ENCODE results near the gene POU2F2. TPM values are rescaled to one million over a fixed set of nuclear protein-coding genes. Genes with fewer than 3 reads are reported as not detected.
A peak's percentile ranks its signal among the peaks of the same experiment; 100 is the strongest.
"Not testable (repeated sequence)": the region's sequence is repeated elsewhere in the genome, so short reads cannot be mapped to it uniquely, and the experiment has no call there.

Gene POU2F2
- polyA plus RNA-seq, 6 donors from 2014 or later = 16.5 to 96.9 (median 24.0) TPM

DNA sequence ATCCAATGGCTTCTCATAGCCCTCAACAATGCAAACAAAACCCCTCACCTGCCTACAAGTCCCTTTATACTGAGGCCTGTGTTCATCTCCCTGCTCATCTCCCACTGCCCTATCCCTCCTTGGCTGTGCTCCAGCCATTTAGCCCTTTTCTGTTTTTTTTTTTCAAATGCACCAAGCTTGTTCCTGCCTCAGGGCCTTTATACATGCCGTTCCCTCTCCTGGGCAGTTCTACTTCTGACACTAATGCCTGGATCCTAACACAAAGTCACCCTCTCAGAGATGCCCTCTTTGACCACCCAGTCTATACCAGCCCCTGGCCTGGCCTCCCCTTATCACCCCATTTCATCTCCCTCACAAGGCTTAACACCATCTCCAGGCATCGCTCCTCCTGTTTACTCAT, 29.4 kb downstream of the POU2F2 start:
- Mint-ChIP-seq H3K9me3 (no peaks in the 10 kb centered on the region), H3K36me3 (peaks cover 0 to 9% of the 10 kb centered on the region in 2 donors), H3K27ac (peak overlapping the region in 5 of 6 donors; percentile 5 to 87 (median 27)), H3K4me1 (peaks cover 38 to 47% (median 42%) of the 10 kb centered on the region in 3 donors), H3K4me3 (peak overlapping the region in 2 of 8 donors; percentile 7 to 51), H3K27me3 (no peaks in the 10 kb centered on the region)
- DNase-seq = no peak
- no peak for ATAC-seq (ENCODE audit: low read depth in 2 of 2)

DNA sequence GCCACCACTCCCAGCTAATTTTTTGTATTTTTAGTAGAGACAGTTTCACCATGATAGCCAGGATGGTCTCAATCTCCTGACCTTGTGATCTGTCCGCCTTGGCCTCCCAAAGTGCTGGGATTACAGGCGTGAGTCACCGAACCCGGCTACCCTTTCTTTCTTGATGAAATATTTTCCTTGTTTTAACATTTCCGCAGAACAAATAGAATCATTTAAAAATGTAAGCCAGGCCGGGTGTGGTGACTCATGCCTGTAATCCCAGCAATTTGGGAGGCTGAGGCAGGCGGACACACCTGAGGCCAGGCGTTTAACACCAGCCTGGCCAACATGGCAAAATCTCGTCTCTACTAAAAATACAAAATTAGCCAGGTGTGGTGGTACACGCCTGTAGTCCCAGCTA, 32.0 kb downstream of the POU2F2 start:
- not testable (repeated sequence) for ATAC-seq (ENCODE audit: low read depth in 2 of 2); H3K4me3 Mint-ChIP-seq; H3K36me3 Mint-ChIP-seq; H3K27me3 Mint-ChIP-seq; H3K9me3 Mint-ChIP-seq; DNase-seq
- peaks cover 22 to 27% (median 25%) of the 10 kb centered on the region in 3 donors for H3K4me1 Mint-ChIP-seq
- H3K27ac Mint-ChIP-seq = peak overlapping the region in 1 of 6 donors; percentile 57

DNA sequence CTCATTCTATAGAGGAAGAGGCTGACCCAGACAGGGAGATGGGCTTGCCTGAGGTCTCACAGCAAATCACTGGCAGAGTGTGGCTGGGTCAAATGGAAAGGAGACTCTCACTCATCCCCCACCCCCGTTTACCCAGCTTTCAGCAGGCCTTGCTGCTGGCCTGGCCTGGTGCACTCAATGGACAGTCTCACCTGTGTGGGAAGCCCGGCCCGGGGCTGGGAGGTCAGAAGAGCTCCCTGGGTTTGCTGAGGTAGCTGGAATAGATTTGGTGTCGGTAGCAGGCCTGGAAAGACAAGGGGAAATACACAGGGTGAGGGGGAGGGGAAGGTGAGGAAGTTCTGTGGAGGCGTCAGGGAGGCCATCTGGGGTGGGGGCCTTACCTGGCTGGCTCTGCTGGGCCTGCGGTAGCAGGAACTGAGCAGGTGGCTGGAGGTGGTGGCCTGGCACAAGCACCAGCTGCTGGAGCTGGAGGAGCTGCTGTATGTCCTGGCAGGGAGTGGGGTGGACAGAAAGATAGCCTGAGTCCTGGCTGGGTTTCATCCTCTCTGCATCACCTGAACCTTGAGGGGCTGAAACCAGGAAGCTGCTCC, 32.8 kb downstream of the POU2F2 start:
- peak overlapping the region in 1 of 8 donors; percentile 50 for H3K4me3 Mint-ChIP-seq
- peak overlapping the region in 2 of 6 donors; percentile 54 to 57 for H3K27ac Mint-ChIP-seq
- H3K9me3 Mint-ChIP-seq = no peaks in the 10 kb centered on the region
- no peak for ATAC-seq (ENCODE audit: low read depth in 2 of 2)
- H3K36me3 Mint-ChIP-seq = peaks cover 5 to 8% of the 10 kb centered on the region in 2 donors
- DNase-seq = no peak
- H3K4me1 Mint-ChIP-seq = peaks cover 15 to 25% (median 19%) of the 10 kb centered on the region in 3 donors
- no peaks in the 10 kb centered on the region for H3K27me3 Mint-ChIP-seq

DNA sequence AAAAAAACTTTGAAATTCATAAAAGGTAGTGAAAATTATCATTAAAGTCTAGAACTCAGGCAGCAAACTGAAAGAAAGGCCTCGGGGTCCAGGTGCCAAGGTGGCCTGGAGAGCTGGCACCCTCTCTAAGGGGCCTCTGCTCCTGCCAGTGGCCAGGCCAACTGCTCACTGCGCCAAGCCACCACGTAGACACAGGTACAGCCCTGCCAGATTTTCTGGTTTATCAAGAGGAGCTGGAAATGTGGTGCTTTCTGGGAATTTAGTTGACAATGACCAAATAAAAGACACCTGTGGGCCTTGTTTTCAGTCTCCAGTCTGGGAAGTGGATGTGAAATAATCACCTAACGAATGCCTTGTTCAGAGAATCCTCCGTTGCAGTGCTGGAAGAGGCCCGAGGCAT, 33.5 kb downstream of the POU2F2 start:
- Mint-ChIP-seq H3K27me3 (no peaks in the 10 kb centered on the region), H3K4me3 (no peak overlapping the region), H3K9me3 (no peaks in the 10 kb centered on the region), H3K36me3 (peaks cover 5 to 14% of the 10 kb centered on the region in 2 donors), H3K4me1 (peaks cover 17 to 27% (median 19%) of the 10 kb centered on the region in 3 donors), H3K27ac (no peak overlapping the region)
- no peak for ATAC-seq (ENCODE audit: low read depth in 2 of 2)
- DNase-seq = no peak

DNA sequence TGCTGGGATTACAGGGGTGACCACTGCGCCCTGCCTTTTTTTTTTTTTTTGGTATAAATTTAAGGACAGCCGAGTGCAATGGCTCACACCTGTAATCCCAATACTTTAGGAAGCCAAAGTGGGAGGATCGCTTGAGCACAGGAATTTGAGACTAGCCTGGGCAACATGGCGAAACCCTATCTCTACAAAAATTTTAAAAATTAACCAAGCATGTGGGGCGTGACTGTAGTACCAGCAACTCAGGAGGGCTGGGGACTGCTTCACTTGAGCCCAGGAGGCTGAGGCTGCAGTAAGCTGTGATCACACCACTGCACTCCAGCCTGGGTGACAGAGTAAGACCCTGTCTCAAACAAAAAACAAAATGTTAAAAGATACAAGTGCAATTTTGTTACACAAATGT, 34.8 kb downstream of the POU2F2 start:
- no peak for DNase-seq
- H3K4me3 Mint-ChIP-seq = no peak overlapping the region
- ATAC-seq (ENCODE audit: low read depth in 2 of 2) = no peak
- no peaks in the 10 kb centered on the region for H3K9me3 Mint-ChIP-seq
- peaks cover 5 to 14% of the 10 kb centered on the region in 2 donors for H3K36me3 Mint-ChIP-seq
- peaks cover 9 to 24% (median 12%) of the 10 kb centered on the region in 3 donors for H3K4me1 Mint-ChIP-seq
- H3K27me3 Mint-ChIP-seq = no peaks in the 10 kb centered on the region
- no peak overlapping the region for H3K27ac Mint-ChIP-seq

DNA sequence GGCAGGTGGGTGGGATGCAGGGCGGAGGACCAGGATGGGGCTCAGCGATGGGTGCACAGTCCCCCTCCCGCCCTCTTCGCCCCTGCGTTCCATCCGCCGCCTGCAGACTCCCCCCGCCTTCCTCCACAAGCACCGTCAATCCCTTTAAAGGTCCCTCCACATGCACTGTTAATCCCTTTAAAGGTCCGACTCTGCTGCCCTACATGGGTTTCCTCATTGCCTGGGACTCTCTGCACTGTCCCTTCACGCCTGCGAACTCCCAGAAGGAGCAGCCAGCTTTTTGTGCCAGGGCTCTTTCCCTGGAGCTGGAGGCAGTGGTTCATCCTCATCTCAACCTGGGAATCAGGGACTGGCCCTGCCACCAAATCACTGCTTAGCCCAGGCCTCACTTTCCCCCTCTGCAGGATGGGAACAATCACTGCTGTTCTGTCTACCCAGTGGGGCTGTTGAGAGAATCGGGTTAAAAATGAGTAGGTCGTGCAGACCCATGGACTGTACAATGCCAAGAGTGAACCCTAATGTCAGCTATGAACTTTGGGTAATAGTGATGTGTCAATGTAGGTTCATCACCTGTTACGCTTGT, 35.9 kb downstream of the POU2F2 start:
- ATAC-seq (ENCODE audit: low read depth in 2 of 2) (no peak), DNase-seq (no peak)
- H3K36me3 Mint-ChIP-seq = peaks cover 5 to 14% of the 10 kb centered on the region in 2 donors
- no peaks in the 10 kb centered on the region for H3K9me3 Mint-ChIP-seq
- H3K4me3 Mint-ChIP-seq = no peak overlapping the region
- H3K27me3 Mint-ChIP-seq = no peaks in the 10 kb centered on the region
- peaks cover 15 to 26% (median 15%) of the 10 kb centered on the region in 3 donors for H3K4me1 Mint-ChIP-seq
- peak overlapping the region in 2 of 6 donors; percentile 30 to 50 for H3K27ac Mint-ChIP-seq

DNA sequence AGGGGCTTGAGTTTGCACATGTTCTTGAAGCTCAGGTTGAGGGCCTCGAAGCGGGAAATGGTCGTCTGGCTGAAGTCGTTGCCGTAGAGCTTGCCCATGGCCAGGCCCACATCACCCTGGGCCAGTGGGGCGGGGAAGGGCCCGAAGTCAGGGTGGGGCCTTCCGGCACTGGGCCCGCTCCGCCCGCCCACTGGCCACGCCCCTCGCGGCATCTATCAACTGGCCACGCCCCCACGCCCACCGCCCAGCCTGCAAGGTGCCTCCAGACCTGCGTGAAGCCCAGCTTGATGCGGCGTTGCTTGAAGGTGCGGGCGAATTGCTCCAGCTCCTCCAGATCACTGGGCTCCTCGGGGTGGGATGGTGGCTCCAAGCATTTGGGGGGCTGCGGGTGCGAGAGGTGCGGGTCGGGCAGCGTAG, 36.4 kb downstream of the POU2F2 start:
- Mint-ChIP-seq H3K27me3 (no peaks in the 10 kb centered on the region), H3K9me3 (no peaks in the 10 kb centered on the region), H3K4me1 (peaks cover 15 to 28% (median 21%) of the 10 kb centered on the region in 3 donors), H3K4me3 (no peak overlapping the region), H3K36me3 (peaks cover 5 to 19% of the 10 kb centered on the region in 2 donors), H3K27ac (no peak overlapping the region)
- ATAC-seq (ENCODE audit: low read depth in 2 of 2) (no peak), DNase-seq (no peak)

DNA sequence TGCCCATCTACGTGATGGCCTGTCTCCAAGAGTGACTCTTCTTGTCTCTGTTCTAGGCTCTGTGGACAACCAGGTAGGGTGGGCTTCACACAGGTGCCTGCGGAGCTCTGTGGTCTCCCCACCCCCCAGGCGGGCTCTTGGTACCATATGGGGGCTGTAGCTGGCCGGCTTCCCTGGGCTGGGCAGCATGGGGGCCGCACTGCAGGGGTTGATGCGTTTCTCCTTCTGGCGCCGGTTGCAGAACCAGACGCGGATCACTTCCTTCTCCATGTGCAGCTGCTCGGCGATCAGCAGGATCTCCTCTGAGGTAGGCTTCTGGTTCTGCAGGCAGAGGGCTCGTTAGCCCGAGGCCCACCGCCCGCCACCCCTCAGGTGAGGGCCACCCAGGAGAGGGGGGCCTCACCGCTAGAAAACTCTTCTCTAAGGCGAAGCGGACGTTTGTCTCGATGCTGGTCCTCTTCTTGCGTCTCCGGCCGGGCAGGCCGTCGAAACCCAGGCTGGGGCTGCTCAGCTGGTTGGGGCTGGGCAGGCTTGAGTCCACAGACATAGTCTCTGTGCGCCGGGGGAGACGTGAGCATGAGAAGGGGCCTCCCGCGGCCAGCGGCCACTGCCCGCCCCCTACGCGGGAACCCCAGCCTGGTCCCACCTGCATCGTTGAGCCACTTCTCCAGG, 37.0 kb downstream of the POU2F2 start:
- peaks cover 20 to 32% (median 26%) of the 10 kb centered on the region in 3 donors for H3K4me1 Mint-ChIP-seq
- H3K27me3 Mint-ChIP-seq = no peaks in the 10 kb centered on the region
- H3K4me3 Mint-ChIP-seq = no peak overlapping the region
- H3K27ac Mint-ChIP-seq = peak overlapping the region in 2 of 6 donors; percentile 68 to 83
- DNase-seq = no peak
- no peaks in the 10 kb centered on the region for H3K9me3 Mint-ChIP-seq
- peaks cover 5 to 23% of the 10 kb centered on the region in 2 donors for H3K36me3 Mint-ChIP-seq
- no peak for ATAC-seq (ENCODE audit: low read depth in 2 of 2)

DNA sequence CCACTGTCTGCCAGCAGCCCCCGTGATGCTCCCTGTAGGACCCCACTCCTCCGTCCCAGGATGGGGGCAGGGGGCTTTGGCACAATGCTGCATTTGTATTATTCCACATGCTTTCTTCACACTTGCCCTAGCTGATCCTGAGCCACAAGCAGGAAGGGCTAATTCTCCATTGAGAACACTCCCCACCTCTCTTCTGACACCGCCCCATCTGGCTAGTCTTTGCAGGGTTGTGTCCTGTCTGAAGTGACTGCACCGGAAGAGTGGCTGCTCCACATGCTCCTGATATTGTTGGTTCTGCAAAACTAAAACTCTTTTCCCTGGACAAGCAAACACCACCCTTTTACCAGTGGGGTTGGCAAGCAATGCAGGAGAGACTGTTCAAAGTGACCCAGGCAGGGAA, 38.3 kb downstream of the POU2F2 start:
- peaks cover 25 to 40% (median 34%) of the 10 kb centered on the region in 3 donors for H3K4me1 Mint-ChIP-seq
- H3K27me3 Mint-ChIP-seq = no peaks in the 10 kb centered on the region
- ATAC-seq (ENCODE audit: low read depth in 2 of 2) = no peak
- H3K9me3 Mint-ChIP-seq = no peaks in the 10 kb centered on the region
- no peak for DNase-seq
- H3K4me3 Mint-ChIP-seq = no peak overlapping the region
- peaks cover 5 to 23% of the 10 kb centered on the region in 2 donors for H3K36me3 Mint-ChIP-seq
- peak overlapping the region in 4 of 6 donors; percentile 17 to 90 (median 44) for H3K27ac Mint-ChIP-seq

DNA sequence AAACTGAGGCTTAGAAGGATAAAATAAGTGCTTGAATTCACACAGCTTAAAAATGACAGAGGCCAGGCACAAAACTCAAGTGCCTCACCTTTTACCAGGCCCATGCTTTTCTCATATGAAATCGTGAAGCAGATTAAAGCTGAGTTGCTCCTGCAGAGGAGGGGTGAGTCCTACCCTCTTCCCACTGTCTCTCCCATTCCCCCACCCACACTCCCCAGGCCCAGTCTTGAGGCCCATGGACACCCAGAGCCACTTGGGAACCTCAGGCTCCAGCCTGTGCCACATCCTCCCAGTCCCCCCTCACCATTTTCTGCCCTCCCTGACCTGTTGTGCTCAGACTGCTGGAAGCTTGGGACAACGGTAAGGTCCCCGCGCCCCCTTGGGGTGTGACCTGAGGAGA, 38.7 kb downstream of the POU2F2 start:
- Mint-ChIP-seq H3K4me1 (peaks cover 29 to 43% (median 38%) of the 10 kb centered on the region in 3 donors), H3K9me3 (no peaks in the 10 kb centered on the region), H3K27ac (no peak overlapping the region), H3K36me3 (peaks cover 5 to 23% of the 10 kb centered on the region in 2 donors), H3K27me3 (no peaks in the 10 kb centered on the region), H3K4me3 (no peak overlapping the region)
- ATAC-seq (ENCODE audit: low read depth in 2 of 2) = no peak
- DNase-seq = no peak

DNA sequence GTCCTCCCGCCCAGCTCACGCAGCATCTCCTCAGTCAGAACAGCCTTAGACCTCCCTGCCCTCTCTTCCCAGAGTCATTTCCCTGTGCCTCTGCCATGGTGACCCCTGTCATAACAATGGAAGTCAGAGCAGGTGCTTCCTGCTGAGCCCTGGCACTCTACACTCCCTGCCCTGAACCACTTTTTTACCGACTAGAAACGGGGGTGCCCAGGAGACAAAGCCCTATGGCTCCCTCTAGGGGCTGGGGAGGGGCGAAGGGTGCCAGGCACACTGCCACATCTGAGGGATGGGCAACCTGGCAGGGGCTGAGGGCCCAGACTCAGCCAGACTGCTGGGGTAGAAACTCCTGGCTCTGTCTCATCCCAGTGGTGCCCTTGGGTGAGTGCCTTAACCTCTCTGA, 39.9 kb downstream of the POU2F2 start:
- peak; percentile 79 to 83 for ATAC-seq (ENCODE audit: low read depth in 2 of 2)
- Mint-ChIP-seq H3K27ac (peak overlapping the region; percentile 12 to 96 (median 90)), H3K27me3 (no peaks in the 10 kb centered on the region), H3K36me3 (peaks cover 5 to 23% of the 10 kb centered on the region in 2 donors), H3K4me3 (peak overlapping the region in 2 of 8 donors; percentile 20 to 66), H3K4me1 (peaks cover 35 to 53% (median 50%) of the 10 kb centered on the region in 3 donors), H3K9me3 (no peaks in the 10 kb centered on the region)
- DNase-seq = peak; percentile 44

DNA sequence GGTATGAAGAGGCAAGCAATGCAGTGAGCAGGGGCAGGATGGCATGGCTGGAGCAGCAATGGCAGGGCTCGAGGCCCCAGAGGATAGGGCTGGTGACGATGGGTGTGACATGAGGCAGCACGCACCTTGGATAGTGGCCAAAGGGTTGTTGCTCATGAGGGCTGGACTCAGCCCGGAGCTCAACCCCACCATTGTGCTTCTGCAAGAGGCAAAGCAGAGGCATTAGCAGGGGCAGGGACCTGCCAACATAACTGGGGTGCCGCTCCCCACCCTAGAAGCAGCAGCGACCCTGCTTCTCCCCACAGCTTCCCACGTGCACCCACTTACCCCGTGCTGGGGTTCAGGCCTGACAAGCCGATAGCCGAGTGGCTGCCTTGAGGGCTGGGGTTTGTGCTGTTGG, 40.5 kb downstream of the POU2F2 start:
- no peaks in the 10 kb centered on the region for H3K27me3 Mint-ChIP-seq
- H3K9me3 Mint-ChIP-seq = no peaks in the 10 kb centered on the region
- ATAC-seq (ENCODE audit: low read depth in 2 of 2) = no peak
- peaks cover 38 to 56% (median 55%) of the 10 kb centered on the region in 3 donors for H3K4me1 Mint-ChIP-seq
- peak overlapping the region in 3 of 6 donors; percentile 70 to 92 (median 90) for H3K27ac Mint-ChIP-seq
- H3K36me3 Mint-ChIP-seq = peaks cover 3 to 23% of the 10 kb centered on the region in 2 donors
- no peak for DNase-seq
- peak overlapping the region in 2 of 8 donors; percentile 29 to 40 for H3K4me3 Mint-ChIP-seq

DNA sequence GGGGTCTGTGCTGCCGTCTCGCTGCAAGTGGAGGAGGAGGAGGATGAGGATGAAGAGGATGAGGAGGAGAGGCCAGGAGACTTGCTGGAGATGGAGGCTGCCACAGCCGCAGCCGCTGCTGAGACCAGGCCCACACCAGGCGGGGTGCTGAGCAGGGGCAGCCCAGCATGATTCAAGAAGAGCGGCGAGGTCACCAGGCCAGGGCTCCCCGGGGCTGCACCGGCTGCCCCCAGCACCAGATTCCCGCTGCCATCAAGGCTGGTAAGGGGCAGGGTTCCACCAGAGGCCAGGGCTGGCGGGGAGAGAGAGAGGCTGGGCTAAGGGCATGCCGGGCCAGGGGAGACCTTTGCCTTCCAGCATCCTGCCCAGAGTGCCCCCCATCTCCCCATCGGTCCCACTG, 40.9 kb downstream of the POU2F2 start:
- no peak for ATAC-seq (ENCODE audit: low read depth in 2 of 2)
- H3K4me1 Mint-ChIP-seq = peaks cover 41 to 58% (median 55%) of the 10 kb centered on the region in 3 donors
- H3K27ac Mint-ChIP-seq = peak overlapping the region in 3 of 6 donors; percentile 15 to 90 (median 47)
- peaks cover 0 to 23% of the 10 kb centered on the region in 2 donors for H3K36me3 Mint-ChIP-seq
- peak overlapping the region in 2 of 8 donors; percentile 29 to 40 for H3K4me3 Mint-ChIP-seq
- H3K27me3 Mint-ChIP-seq = no peaks in the 10 kb centered on the region
- H3K9me3 Mint-ChIP-seq = no peaks in the 10 kb centered on the region
- DNase-seq = no peak

Data from naive B cell (primary cell).